B cell (primary cell): ENCODE measurements around the gene RFT1.

ENCODE experiments used
- CTCF ChIP-seq: fragments of 200-600 bp; IDR thresholded peaks from one replicate; pipeline ENCODE4 v1.8.0; 2022; ENCODE audit warnings: antibody characterized with exemption, mild to moderate bottlenecking
- EZH2 ChIP-seq: IDR thresholded peaks from 2 replicates; pipeline ENCODE4 v1.6.1; 2012; ENCODE audit warnings: borderline replicate concordance, low read depth, mild to moderate bottlenecking, moderate library complexity, low read length; ENCODE audit not compliant: insufficient read depth, poor library complexity, severe bottlenecking

- TF ChIP-seq CTCF, result no peak
- TF ChIP-seq EZH2, result no peak
Measured at GRCh38 chr3:53068176-53068575, 62.1 kb downstream of the RFT1 start.
